K562 (cell line): ENCODE results near the gene HLF. TPM values are rescaled to one million over a fixed set of nuclear protein-coding genes. Genes with fewer than 3 reads are reported as not detected.

ENCODE experiments used
- E2F5 ChIP-seq: sonication (generic); formaldehyde crosslinking; IDR thresholded peaks from 2 replicates; pipeline ENCODE4 v1.8.0; 2022; ENCODE audit warnings: mild to moderate bottlenecking, missing genetic modification reagents
- HDAC1 ChIP-seq, 2 experiments: fragments of 450-650 bp; IDR thresholded peaks; 2 replicates each; pipeline ENCODE4 v1.6.1; 2016 to 2017; ENCODE audit warnings: inconsistent platforms in 1 of 2, mild to moderate bottlenecking in 1 of 2, moderate library complexity in 1 of 2
- HMG20A ChIP-seq: fragments of 450-650 bp; formaldehyde crosslinking; conservative IDR thresholded peaks from 2 replicates; pipeline ENCODE4 v1.4.0; 2020; ENCODE audit warnings: mild to moderate bottlenecking, mixed read lengths
- LEF1 ChIP-seq: fragments of 450-650 bp; IDR thresholded peaks from 2 replicates; pipeline ENCODE4 v1.6.1; 2016; ENCODE audit warnings: mild to moderate bottlenecking
- NFE2L1 ChIP-seq: fragments of 450-650 bp; IDR thresholded peaks from 2 replicates; pipeline ENCODE4 v1.6.1; 2016; ENCODE audit warnings: missing genetic modification characterization, low read depth, mild to moderate bottlenecking, missing compliant biosample characterization, moderate library complexity, borderline replicate concordance
- NONO ChIP-seq, 2 experiments: fragments of 200-400 bp in 1 of 2; fragments of 450-650 bp in 1 of 2; formaldehyde crosslinking in 1 of 2; IDR thresholded peaks; 2 replicates each; pipeline ENCODE4 v1.6.1; 2017; ENCODE audit warnings: low read depth in 2 of 2, mild to moderate bottlenecking in 2 of 2, moderate library complexity in 2 of 2, low read length in 1 of 2
- POLR2A ChIP-seq: fragments of 450-650 bp; conservative IDR thresholded peaks from 2 replicates; pipeline ENCODE4 v1.6.1; 2016
- RNF2 ChIP-seq: sonication (generic); IDR thresholded peaks from 2 replicates; pipeline ENCODE4 v1.6.1; 2016
- SAFB ChIP-seq: fragments of 200-400 bp; formaldehyde crosslinking; IDR thresholded peaks from 2 replicates; pipeline ENCODE4 v1.6.1; 2017; ENCODE audit warnings: low read depth, low read length, borderline replicate concordance
- SLC30A9 ChIP-seq: fragments of 250-450 bp; sonication (Bioruptor Pico); IDR thresholded peaks from 2 replicates; pipeline ENCODE4 v1.8.0; 2022; ENCODE audit warnings: mild to moderate bottlenecking, moderate library complexity
- TAL1 ChIP-seq: fragments of 450-650 bp; IDR thresholded peaks from 2 replicates; pipeline ENCODE4 v1.6.1; 2016; ENCODE audit warnings: mild to moderate bottlenecking
- THAP7 ChIP-seq: fragments of 250-450 bp; sonication (Bioruptor Pico); IDR thresholded peaks from 2 replicates; pipeline ENCODE4 v1.5.0; 2021
- THRA ChIP-seq: fragments of 450-650 bp; IDR thresholded peaks from 2 replicates; pipeline ENCODE4 v1.6.1; 2017; ENCODE audit warnings: mild to moderate bottlenecking, moderate library complexity
- U2AF2 ChIP-seq: fragments of 200-400 bp; formaldehyde crosslinking; optimal IDR thresholded peaks from 2 replicates; pipeline ENCODE3; 2017; ENCODE audit warnings: low read depth, mild to moderate bottlenecking, low read length
- ZBTB1 ChIP-seq: sonication (generic); formaldehyde crosslinking; IDR thresholded peaks from 2 replicates; pipeline ENCODE4 v1.8.1; 2023; ENCODE audit warnings: missing genetic modification reagents, low read depth, mild to moderate bottlenecking, borderline replicate concordance
- ZBTB5 ChIP-seq: fragments of 450-650 bp; IDR thresholded peaks from 2 replicates; pipeline ENCODE4 v1.6.1; 2017; ENCODE audit warnings: antibody characterized with exemption
- ZKSCAN1 ChIP-seq: fragments of 150-350 bp; IDR thresholded peaks from 2 replicates; pipeline ENCODE4 v1.6.1; 2016; ENCODE audit warnings: low read depth, low read length
- ZNF263 ChIP-seq: sonication (generic); formaldehyde crosslinking; IDR thresholded peaks from 2 replicates; pipeline ENCODE4 v1.8.0; 2022; ENCODE audit warnings: mild to moderate bottlenecking, missing genetic modification reagents, borderline replicate concordance
- ZNF696 ChIP-seq: fragments of 250-450 bp; sonication (Bioruptor Pico); conservative IDR thresholded peaks from 2 replicates; pipeline ENCODE4 v1.4.0; 2020; ENCODE audit warnings: mild to moderate bottlenecking, moderate library complexity
- polyA plus RNA-seq, 8 experiments: library from polyadenylated mRNA; depleted of rRNA in 4 of 8; stranded (reverse) in 5 of 8; unstranded in 3 of 8; fragments of >200 nt; fragmentation: Nextera tagmentation in 2 of 8; fragmentation: Illumina TruSeq in 1 of 8; extraction: Ambion mirVana in 2 of 8; extraction: Trizol in 1 of 8; gene quantifications; 2 replicates each; pipeline versions ENCODE4 v1.2.1 to v1.2.3, GENCODE V29; 2011 to 2014; ENCODE audit warnings: inconsistent platforms in 1 of 8, missing spikeins in 1 of 8
- total RNA-seq, 7 experiments: library from RNA; depleted of rRNA in 6 of 7; stranded (reverse); fragments of >200 nt in 6 of 7; fragmentation: Illumina TruSeq in 2 of 7; extraction: Trizol in 2 of 7; gene quantifications; 2 replicates each; pipeline versions ENCODE4 v1.2.1 to v1.2.3, GENCODE V29; 2011 to 2021; ENCODE audit warnings: low replicate concordance in 1 of 7
- TF ChIP-seq, protein P1 (sequence below), 2 experiments: IDR thresholded peaks in 1 of 2; conservative IDR thresholded peaks in 1 of 2; 2 replicates each; pipeline ENCODE4 v1.6.1; 2016; ENCODE audit warnings: low read depth in 2 of 2, mild to moderate bottlenecking in 1 of 2, missing compliant biosample characterization in 1 of 2, missing genetic modification characterization in 1 of 2, moderate library complexity in 1 of 2

Gene HLF
- total and polyA plus RNA-seq, 9 of the 15 experiments (the other 6 are each of a cell fraction or from before 2014, with no cell fraction given) = 0.03 to 0.24 (median 0.09) TPM

DNA sequence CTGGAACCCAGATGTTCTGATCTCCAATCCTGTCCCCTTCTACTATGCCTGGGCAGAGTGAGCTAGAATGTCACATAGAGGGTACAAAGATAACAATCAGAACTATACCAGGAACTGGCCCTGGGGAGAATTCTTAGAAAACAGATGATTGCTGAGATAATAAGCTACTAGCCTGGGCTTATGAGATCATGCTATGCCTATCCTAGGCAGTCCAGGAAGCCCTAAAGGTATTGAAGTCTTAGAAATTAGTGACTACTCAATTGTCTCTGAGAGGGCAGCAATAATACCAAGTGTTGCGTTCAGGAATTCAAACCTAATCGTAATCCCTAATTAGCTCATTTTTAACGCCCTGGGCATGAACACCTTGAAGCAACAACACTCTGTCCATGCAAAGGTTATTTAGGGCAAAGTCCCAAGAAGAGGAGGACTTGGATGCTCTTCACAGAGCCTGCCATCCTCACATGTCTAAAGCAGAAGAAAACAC is 79.8 kb downstream of the HLF start (continued):
- TF ChIP-seq ZNF263 (CRISPR knock-in tag) = no peak
- no peak for TF ChIP-seq THRA
- TF ChIP-seq U2AF2 = no peak
- TF ChIP-seq SAFB = no peak
- peak; percentile 67 for TF ChIP-seq TAL1
- TF ChIP-seq HDAC1 (IDR thresholded peaks at IDR 0.05) = peak in 1 of 2 experiments; percentile 59; a peak in 3 of 4 replicates
- no peak for TF ChIP-seq ZNF696 (CRISPR knock-in tag)
- no peak for TF ChIP-seq POLR2A
- TF ChIP-seq RNF2 = peak; percentile 76
- TF ChIP-seq, protein P1, sequence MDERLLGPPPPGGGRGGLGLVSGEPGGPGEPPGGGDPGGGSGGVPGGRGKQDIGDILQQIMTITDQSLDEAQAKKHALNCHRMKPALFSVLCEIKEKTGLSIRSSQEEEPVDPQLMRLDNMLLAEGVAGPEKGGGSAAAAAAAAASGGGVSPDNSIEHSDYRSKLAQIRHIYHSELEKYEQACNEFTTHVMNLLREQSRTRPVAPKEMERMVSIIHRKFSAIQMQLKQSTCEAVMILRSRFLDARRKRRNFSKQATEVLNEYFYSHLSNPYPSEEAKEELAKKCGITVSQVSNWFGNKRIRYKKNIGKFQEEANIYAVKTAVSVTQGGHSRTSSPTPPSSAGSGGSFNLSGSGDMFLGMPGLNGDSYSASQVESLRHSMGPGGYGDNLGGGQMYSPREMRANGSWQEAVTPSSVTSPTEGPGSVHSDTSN (CRISPR knock-in tag; IDR thresholded peaks at IDR 0.05; ENCODE audit: low read depth) = no peak
- TF ChIP-seq, protein P1 (tag; conservative IDR thresholded peaks at IDR 0.05; ENCODE audit: low read depth) = peak; percentile 5; the same call in 1 of the 2 replicates
- no peak for TF ChIP-seq SLC30A9 (CRISPR knock-in tag)
- TF ChIP-seq LEF1 = peak; percentile 93
- no peak for TF ChIP-seq NONO (IDR thresholded peaks at IDR 0.05; ENCODE audit: low read depth in 2 of 2, low read length in 1 of 2)
- TF ChIP-seq NFE2L1 (tag) = no peak
- TF ChIP-seq HMG20A = no peak
- TF ChIP-seq ZBTB1 = no peak
- no peak for TF ChIP-seq ZBTB5
- TF ChIP-seq E2F5 (CRISPR knock-in tag) = no peak
- no peak for TF ChIP-seq THAP7 (CRISPR knock-in tag)
- no peak for TF ChIP-seq ZKSCAN1
